ENCODE data around the gene TPK1.

DNA sequence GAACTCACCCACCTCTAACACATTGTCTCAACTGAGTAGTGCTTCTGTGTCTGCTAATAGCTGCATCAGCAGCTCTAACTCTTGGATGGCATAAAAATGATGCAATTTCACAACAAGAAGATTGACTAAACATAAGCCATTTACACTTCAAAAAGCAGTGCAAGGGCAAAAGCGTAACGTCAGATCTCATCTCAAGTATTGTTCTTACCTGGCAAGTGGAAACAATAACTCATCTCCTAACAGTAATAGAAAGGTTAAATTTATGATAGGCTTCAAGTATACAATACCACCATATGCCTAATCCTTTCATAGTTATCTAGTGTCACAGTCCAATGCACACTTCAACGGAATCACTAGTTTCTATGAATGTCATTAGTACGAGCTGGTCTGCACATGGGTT lies 14.8 kb downstream of the TPK1 start:
- TF ChIP-seq, protein P1, sequence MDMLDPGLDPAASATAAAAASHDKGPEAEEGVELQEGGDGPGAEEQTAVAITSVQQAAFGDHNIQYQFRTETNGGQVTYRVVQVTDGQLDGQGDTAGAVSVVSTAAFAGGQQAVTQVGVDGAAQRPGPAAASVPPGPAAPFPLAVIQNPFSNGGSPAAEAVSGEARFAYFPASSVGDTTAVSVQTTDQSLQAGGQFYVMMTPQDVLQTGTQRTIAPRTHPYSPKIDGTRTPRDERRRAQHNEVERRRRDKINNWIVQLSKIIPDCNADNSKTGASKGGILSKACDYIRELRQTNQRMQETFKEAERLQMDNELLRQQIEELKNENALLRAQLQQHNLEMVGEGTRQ (IDR thresholded peaks at IDR 0.05; ENCODE audit: low read depth, low read length), result no peak
- TF ChIP-seq, protein P2, sequence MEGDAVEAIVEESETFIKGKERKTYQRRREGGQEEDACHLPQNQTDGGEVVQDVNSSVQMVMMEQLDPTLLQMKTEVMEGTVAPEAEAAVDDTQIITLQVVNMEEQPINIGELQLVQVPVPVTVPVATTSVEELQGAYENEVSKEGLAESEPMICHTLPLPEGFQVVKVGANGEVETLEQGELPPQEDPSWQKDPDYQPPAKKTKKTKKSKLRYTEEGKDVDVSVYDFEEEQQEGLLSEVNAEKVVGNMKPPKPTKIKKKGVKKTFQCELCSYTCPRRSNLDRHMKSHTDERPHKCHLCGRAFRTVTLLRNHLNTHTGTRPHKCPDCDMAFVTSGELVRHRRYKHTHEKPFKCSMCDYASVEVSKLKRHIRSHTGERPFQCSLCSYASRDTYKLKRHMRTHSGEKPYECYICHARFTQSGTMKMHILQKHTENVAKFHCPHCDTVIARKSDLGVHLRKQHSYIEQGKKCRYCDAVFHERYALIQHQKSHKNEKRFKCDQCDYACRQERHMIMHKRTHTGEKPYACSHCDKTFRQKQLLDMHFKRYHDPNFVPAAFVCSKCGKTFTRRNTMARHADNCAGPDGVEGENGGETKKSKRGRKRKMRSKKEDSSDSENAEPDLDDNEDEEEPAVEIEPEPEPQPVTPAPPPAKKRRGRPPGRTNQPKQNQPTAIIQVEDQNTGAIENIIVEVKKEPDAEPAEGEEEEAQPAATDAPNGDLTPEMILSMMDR (conservative IDR thresholded peaks at IDR 0.05; ENCODE audit: low read depth, low read length), result no peak
- no peak for TF ChIP-seq ELK1 (IDR thresholded peaks at IDR 0.05; ENCODE audit: borderline replicate concordance, low read depth, low read length)
- no peak for TF ChIP-seq RFX5 (IDR thresholded peaks at IDR 0.05; ENCODE audit: low read depth, low read length)
- TF ChIP-seq MXI1 (IDR thresholded peaks at IDR 0.05; ENCODE audit: borderline replicate concordance, low read depth, low read length), result no peak
- TF ChIP-seq POLR2A (IDR thresholded peaks at IDR 0.05; ENCODE audit: low read depth, low read length), result no peak
- TF ChIP-seq NFE2L2 (IDR thresholded peaks at IDR 0.05; ENCODE audit: low read depth, low read length), result no peak
